ENCODE results near the gene RRP8. TPM values are rescaled to one million over a fixed set of nuclear protein-coding genes. Genes with fewer than 3 reads are reported as not detected.

Gene RRP8
- total RNA-seq, 1 donor from 2014 or later = 21.7 TPM

DNA sequence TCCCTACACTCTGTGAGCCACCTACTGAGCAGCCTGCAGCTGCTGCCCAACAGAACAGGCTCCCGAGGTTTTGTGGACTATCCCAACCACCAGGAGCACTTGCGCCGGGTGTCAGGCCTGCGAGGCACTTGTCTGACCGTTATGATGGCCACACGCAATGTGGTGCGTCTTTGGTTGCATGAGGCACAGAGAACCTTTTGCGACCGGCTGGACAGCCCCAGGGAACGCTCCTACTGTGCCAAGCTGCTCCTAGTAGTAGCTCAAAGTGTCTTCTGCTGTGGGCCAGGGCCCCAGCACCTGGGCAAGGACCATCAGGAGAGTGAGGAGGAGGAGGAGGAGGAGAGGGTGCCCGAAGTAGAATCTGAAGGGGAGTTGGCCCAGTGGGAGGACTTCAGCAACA, 46.4 kb downstream of the RRP8 start:
- Mint-ChIP-seq H3K27ac (no peak overlapping the region), H3K27me3 (no peaks in the 10 kb centered on the region), H3K9me3 (ENCODE audit: low read depth) (no peaks in the 10 kb centered on the region), H3K4me3 (ENCODE audit: low read depth) (no peak overlapping the region), H3K4me1 (ENCODE audit: low read depth) (peaks cover 11% of the 10 kb centered on the region), H3K36me3 (ENCODE audit: insufficient read depth) (no peaks in the 10 kb centered on the region)
- no peak for DNase-seq (ENCODE audit: low spot score, unreplicated experiment)
- TF ChIP-seq, protein P1, sequence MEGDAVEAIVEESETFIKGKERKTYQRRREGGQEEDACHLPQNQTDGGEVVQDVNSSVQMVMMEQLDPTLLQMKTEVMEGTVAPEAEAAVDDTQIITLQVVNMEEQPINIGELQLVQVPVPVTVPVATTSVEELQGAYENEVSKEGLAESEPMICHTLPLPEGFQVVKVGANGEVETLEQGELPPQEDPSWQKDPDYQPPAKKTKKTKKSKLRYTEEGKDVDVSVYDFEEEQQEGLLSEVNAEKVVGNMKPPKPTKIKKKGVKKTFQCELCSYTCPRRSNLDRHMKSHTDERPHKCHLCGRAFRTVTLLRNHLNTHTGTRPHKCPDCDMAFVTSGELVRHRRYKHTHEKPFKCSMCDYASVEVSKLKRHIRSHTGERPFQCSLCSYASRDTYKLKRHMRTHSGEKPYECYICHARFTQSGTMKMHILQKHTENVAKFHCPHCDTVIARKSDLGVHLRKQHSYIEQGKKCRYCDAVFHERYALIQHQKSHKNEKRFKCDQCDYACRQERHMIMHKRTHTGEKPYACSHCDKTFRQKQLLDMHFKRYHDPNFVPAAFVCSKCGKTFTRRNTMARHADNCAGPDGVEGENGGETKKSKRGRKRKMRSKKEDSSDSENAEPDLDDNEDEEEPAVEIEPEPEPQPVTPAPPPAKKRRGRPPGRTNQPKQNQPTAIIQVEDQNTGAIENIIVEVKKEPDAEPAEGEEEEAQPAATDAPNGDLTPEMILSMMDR (IDR thresholded peaks at IDR 0.05; ENCODE audit: unreplicated experiment) = no peak

DNA sequence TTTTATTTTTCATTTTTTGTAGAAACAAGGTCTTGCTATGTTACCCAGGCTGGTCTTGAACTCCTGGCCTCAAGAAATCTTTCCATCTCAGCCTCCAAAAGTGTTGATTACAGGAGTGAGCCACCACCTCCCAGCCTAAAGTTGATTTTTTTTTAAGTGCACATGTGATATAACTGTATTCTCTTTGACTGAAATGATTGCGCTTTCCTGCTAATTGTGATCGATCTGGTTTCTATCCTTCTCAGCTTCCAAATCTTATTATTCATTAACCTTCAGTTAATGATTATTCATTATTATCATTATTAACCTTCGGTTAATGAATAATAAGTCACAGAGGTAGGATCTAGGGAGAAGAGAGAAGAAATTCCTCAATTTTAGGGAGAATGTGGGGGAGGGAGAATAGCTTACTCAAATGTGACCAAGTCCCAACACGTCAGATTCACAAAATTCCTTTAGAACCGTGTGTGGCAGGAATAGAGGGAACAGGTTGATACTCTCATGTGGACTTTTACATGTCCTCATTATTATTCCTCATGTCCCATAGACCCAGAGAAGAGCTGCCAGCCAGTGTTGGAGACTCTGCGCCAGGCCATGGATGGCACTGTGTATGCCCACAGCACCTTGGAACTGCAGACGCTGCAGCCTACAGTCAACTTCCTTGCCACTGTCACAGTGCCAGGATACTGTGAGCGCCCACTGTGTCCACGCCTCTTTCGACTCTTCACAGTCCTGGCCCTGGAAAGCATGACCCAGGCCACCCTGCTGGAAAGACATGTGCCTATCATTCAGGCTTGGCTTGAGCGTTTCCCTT, 47.1 kb downstream of the RRP8 start:
- H3K36me3 Mint-ChIP-seq (ENCODE audit: insufficient read depth) = no peaks in the 10 kb centered on the region
- H3K27ac Mint-ChIP-seq = no peak overlapping the region
- H3K27me3 Mint-ChIP-seq = no peaks in the 10 kb centered on the region

DNA sequence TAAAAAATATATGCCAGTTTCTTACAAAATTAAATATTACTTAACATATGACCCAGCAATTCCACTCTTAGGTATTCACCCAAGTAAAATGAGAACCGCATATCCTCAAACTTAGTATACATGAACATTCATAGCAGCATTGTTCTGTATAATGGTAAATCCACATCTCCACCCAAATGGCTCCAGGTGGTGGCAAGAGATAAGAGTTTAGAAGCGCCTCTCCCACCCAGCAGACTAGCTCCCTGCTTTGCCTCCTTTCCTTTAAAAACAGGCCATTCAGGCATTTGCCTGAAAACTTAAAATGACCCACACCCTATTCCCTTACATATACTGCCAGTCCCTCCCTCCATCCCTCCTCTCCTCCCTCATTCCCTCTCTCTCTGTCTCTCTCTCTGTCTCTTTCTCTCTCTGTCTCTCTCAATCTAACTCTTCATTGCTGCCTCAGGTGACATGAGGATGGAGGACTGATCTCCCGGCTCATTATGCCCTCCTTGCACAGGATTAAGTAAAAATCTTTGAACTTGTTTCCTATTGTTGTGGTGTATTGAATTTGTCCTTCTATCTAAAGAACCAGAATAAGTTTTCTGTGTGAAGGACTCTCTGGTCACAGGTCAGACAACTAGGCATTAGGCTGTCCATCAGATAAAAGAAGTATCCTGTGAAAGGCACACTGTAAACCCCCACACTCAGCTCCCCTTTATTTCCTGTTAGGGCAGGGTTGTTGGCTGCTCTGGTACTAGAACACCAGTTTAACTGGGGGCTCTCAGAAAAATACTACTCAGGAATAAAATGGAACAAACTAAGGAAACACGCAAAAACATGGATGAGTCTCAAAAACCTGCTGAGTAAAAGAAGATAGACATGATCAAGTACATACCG, 48.3 kb downstream of the RRP8 start:
- peak overlapping the region; percentile 31 for H3K27ac Mint-ChIP-seq
- no peaks in the 10 kb centered on the region for H3K9me3 Mint-ChIP-seq (ENCODE audit: low read depth)
- peaks cover 13% of the 10 kb centered on the region for H3K4me1 Mint-ChIP-seq (ENCODE audit: low read depth)
- H3K36me3 Mint-ChIP-seq (ENCODE audit: insufficient read depth) = no peaks in the 10 kb centered on the region
- no peak overlapping the region for H3K4me3 Mint-ChIP-seq (ENCODE audit: low read depth)
- no peak for DNase-seq (ENCODE audit: low spot score, unreplicated experiment)
- no peaks in the 10 kb centered on the region for H3K27me3 Mint-ChIP-seq
- TF ChIP-seq, protein P1 (IDR thresholded peaks at IDR 0.05; ENCODE audit: unreplicated experiment) = no peak

More for the DNA sequence above, 47.1 kb downstream of the RRP8 start:
- H3K4me1 Mint-ChIP-seq (ENCODE audit: low read depth) = peaks cover 11% of the 10 kb centered on the region
- TF ChIP-seq, protein P1 (IDR thresholded peaks at IDR 0.05; ENCODE audit: unreplicated experiment) = no peak
- no peak for DNase-seq (ENCODE audit: low spot score, unreplicated experiment)
- no peaks in the 10 kb centered on the region for H3K9me3 Mint-ChIP-seq (ENCODE audit: low read depth)
- no peak overlapping the region for H3K4me3 Mint-ChIP-seq (ENCODE audit: low read depth)

DNA sequence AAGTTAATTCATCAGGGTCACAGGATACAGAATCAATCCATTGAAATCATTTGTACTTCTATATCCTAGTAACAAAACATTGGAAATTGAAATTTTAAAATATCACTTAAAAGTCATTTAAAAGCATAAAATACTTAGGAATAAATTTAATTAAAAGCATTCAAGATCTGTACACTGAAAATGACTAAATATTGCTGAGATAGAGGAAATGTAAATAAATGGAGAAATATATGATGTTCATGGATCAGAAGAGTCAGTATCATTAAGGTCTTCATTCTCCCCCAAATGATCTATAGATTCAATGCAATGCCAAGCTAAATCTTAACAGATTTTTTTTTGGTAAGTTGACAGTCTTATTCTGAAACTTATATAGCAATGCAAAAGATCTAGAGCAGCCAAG, 49.8 kb downstream of the RRP8 start:
- H3K27ac Mint-ChIP-seq = no peak overlapping the region
- no peaks in the 10 kb centered on the region for H3K9me3 Mint-ChIP-seq (ENCODE audit: low read depth)
- no peaks in the 10 kb centered on the region for H3K36me3 Mint-ChIP-seq (ENCODE audit: insufficient read depth)
- no peak overlapping the region for H3K4me3 Mint-ChIP-seq (ENCODE audit: low read depth)
- TF ChIP-seq, protein P1 (IDR thresholded peaks at IDR 0.05; ENCODE audit: unreplicated experiment) = no peak
- no peak for DNase-seq (ENCODE audit: low spot score, unreplicated experiment)
- H3K4me1 Mint-ChIP-seq (ENCODE audit: low read depth) = peaks cover 13% of the 10 kb centered on the region
- H3K27me3 Mint-ChIP-seq = no peaks in the 10 kb centered on the region

DNA sequence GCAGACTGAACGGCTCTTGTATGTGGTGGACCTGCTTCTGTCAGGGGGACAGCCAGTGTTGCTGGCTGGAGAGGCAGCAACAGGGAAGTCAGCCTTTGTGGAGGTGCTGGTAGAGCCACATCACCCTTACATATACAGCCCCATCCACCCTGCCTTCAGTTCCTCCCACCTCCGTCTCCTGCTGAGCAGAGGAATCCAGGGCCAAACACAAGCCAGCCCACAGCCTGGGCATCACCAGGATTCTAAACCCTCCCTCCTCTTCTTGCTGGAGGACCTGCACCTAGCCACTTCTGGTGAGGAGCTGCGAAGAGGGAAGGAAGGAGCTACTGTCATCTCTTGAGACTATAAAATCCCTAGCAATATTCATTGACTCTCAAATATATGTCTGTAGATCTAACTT, 54.8 kb downstream of the RRP8 start:
- Mint-ChIP-seq H3K27ac (no peak overlapping the region), H3K4me1 (ENCODE audit: low read depth) (peaks cover 5% of the 10 kb centered on the region), H3K9me3 (ENCODE audit: low read depth) (no peaks in the 10 kb centered on the region), H3K36me3 (ENCODE audit: insufficient read depth) (no peaks in the 10 kb centered on the region), H3K4me3 (ENCODE audit: low read depth) (no peak overlapping the region), H3K27me3 (no peaks in the 10 kb centered on the region)
- TF ChIP-seq, protein P1 (IDR thresholded peaks at IDR 0.05; ENCODE audit: unreplicated experiment) = no peak
- DNase-seq (ENCODE audit: low spot score, unreplicated experiment) = no peak
